GM21723 (cell line): ENCODE results near the gene ARHGEF19.

Source experiments
- ATAC-seq: cut with Tn5 transposase; IDR thresholded peaks from one replicate; pipeline ENCODE4 v1.9.1; 2021; ENCODE audit warnings: mild to moderate bottlenecking, moderate library complexity; ENCODE audit not compliant: unreplicated experiment

The ARHGEF19 gene

DNA sequence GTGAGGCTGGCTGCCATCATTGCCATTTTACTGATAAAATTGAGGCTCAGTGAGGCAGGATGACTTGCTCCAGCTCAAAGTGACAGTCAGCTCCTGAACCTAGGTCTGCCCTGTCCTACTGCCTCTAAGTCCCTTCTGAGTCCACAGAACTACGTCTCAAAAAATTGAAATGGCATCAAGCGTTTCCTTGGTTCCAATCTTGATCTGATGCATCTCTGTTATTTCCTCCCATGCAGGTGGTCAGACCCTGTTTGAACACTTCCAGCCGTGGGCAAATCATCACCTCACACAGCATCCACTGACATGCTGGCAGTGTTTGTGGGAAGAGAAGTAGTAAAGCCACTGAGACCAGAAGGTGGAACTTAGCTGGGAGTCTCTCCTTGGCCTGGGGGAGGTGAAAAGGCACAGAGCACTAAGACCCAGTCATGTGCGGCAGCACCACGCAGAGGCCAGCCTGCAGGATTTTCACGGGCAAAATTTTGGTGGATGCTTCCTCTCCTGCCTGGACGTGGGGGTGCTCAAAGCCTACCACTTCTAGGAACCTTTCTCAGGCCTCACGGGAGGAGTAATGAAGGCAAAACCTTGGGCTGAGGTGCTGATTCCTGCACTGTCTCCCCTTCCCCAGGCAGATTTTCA is 32.3 kb upstream of the ARHGEF19 start:
- no peak for ATAC-seq

- no peak for ATAC-seq
Measured at GRCh38 chr1:16243936-16244649, 31.6 kb upstream of the ARHGEF19 start.

DNA sequence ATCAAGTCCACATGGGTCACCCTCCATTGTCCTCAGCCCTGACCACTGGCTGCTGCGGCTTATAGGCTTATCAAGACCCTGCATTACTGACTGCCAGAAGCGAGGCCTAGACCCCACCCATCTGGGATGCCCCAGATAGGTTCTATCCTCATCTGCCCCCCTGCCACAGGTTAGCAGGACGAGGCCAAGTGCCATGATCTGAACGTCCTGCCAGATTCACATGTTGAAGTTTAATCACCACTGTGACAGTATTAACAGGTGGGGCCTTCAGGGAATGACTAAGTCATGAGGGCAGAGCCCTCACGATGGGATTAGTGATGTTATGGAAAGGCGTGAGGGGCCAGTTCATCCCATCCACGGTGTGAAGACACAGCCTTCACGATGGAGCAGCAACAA is 30.8 kb upstream of the ARHGEF19 start:
- ATAC-seq: no peak

DNA sequence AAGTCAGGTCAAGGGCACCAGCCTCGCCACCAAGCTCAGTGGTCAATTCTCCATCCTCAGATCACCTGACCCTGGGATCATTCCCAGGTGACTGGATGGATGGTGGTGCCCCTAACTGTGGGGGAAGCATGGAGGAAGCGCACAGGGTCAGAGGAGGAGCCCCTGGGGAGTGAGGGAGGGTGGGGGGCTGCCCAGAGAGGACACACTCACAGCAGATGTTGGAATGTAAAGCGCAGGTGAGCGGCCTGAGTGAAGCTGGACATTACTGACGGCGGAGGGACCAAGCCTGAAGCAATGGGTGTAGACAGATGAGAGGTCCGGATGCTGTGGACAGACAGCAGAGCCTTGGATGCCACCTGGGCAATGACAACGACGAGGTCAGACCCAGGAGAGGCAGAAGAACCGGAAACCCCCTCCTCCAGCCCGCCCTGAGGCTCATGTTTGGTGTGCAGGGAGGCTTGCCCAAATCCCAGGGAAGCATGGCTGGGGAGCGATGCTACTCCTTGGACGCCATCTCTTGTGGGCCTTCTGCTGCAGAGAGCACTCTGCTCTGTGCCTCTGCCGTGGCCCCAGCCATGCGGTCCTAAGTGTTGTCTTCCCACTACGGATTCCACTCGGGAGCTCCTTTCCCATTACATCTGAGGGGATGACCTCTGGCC is 30.2 kb upstream of the ARHGEF19 start:
- ATAC-seq: no peak

GRCh38 chr1:16241221-16241708 is 28.8 kb upstream of the ARHGEF19 start:
- no peak for ATAC-seq

DNA sequence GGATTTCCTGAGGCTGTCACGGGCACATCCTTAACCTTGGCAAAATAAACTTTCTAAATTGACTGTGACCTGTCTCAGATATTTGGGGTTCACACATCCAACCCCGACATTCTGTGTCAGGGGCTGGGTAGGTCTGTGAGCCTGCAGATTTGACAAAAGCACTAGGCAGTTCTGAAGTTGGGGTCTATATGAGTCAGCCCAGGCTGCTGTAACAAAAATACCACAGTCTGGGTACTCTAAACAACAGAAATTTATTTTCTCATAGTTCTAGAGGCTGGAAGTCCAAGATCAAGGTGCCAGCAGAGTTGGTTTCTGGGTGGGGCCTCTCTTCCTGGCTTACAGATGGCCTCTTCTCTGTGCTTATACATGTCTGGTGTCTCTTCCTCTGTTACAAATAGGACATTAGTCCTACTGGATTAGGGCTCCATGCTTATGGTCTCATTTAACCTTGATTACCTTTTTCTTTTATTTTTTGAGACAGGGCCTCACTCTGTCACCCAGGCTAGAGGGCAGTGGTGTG is 27.6 kb upstream of the ARHGEF19 start:
- ATAC-seq: no peak

GRCh38 chr1:16237343-16237830 is 24.9 kb upstream of the ARHGEF19 start:
- no peak for ATAC-seq

GRCh38 chr1:16236511-16237342 is 24.3 kb upstream of the ARHGEF19 start, which contains the start of gene CPLANE2:
Gene CPLANE2 (minus strand): TSS chr1:16237183. CDS start chr1:16236742, 441 bp downstream.
- ATAC-seq: peak; percentile 79

- peak; percentile 36 for ATAC-seq
Measured at GRCh38 chr1:16235944-16236510, 23.6 kb upstream of the ARHGEF19 start.

DNA sequence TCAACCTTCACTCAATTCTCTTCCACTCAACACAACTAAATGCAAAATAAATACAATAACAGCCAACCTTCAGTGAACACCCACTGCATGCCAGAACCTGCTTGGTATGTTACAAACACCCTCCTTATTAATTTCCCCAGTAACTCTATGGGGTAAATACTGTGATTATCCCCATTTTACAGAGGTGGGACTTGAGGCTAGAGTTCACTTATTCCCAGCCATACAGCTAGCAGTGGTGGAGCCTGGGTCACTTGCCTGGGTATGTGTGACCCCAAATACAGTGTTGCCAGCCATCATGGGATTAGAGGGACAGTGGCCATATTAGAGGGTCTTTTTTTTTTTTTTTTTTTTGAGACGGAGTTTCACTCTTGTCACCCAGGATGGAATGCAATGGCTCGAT is 22.9 kb upstream of the ARHGEF19 start:
- ATAC-seq: no peak

- no peak for ATAC-seq
Measured at GRCh38 chr1:16233431-16233830, 21.0 kb upstream of the ARHGEF19 start.

DNA sequence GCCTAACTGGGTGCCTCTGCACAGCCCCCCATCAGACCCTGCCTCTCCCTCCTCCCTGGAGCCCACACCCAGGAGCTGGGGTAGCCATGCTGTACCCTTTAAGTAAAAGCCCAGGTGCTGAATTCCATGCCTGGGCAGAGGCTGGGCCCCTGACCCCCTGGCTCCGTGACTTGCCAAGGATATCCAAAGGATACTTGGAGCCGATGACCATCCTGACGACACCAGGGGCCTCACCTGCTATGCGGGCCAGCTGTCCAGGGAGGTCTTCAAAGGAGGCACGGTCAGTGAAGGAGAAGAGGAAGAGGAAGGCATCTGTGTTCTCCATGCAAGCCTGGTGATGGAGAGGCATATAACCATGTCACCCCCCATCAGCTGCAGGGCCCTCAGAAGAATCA is 19.9 kb upstream of the ARHGEF19 start:
- no peak for ATAC-seq

DNA sequence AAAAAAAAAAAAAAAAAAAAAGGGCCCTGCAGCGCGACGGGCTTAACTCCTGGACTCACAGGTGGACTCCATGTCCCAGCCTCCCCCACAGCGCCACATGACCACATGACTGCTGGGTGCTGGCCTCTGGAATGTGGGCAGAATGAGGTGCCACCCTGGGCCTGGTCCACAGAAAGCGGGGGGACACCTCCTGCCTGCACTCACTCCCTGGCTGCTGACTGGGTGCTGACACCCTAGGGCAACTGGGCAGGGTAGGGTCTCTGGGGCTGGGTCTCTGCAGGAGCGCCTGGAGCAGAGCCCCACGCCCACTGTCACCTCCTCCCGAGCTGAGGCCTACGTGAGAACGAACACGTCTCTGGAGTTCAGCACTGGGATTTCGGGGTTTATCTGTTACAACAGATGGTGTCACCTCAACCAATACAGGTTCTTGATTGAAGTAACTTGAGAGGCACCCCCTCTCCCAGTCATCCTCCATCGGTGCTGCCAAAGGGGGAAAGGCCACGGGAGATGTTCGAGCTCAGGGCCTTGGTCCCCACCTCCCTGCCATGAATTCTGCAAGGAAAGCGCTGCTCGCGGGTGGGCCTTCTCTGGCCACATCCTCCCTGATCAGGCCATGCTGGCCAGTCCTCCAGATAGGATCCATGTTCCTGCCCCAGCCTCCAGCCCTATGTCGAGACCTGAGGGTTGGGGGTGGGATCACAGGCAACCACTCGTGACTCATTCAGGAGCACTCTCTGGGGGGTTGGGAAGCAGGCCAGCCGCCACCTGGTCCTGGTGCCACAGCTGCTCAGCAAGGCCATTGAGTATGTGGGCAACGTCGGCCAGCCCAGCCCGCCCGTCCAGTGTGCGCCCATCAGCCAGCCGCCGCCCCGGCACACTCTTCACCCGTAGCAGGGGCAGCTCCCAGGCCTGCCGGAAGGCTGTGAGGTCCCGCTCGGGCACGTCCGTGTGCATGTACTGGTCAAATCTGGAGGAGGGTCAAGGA is 19.2 kb upstream of the ARHGEF19 start:
- ATAC-seq: no peak

- no peak for ATAC-seq
Measured at GRCh38 chr1:16230744-16231143, 18.3 kb upstream of the ARHGEF19 start.

DNA sequence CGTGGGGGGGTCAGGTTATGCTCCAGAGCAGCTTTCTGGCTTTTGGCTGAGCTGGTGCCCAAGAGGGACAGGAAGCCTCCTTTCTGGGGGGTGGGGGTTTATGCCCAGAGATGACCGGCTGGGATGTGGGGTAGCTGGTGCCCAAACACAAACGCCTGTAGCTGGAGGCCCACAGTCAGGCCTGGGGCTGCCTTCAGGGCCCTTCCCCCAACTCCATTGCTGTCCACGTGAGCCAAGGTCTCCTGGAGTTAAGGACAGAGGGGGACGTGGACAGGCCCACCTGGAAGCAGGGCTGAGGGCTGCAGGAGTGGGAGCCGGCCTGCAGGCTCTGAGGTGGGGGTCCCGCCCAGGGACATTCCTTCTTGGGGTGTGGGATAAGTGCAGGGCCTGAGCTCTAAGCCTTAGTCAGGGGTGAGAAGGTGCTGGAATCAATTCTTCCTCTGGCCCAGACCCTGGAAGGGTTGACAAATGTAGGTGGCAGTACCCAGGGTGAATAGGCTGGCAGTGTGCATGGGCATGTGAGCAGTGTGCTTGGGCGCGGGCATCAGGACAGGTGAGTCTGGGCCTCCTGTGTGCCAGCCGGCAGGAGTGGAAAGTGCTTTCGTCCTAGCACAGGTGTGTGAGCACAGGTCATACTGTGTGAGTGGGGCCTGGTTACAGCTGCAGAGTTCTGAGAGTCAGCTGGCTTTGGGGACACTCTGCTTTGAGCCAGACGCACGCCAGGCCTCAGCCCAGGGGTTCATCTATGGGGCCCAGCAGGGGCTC is 17.7 kb upstream of the ARHGEF19 start:
- ATAC-seq: no peak

DNA sequence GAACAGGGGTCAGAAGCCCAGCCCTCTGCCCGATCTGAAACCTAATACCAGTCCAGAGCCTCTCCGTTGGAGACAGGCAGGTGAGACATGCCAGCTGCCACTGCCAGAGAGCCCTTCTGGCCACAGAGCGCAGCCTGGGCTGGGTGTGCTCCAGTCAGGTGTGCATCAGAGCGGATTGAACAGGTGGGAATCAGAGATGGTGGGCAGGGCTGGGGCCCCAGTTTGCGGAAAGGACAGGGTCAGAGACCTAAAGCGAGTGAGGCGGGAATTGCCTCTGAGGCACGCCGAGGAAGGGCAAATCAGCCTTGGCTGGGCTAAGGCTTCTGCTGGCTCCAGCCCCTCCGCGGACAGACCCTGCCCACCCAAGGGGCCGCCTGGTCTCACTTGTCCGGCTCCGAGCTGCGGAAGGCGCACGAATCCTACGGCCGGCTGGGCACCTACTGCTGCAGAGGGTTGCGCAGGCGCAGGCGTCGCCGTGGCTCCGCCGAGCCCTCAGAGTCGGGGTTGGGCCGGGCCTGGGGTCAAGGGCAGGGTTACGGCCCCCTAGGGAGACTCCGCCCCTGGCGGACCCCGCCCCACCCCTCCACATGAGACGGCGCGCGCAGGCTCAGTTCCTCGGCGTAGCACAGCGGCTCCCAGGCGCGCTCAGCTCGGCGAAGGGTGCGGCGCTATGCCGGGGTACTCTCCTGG is 14.2 kb upstream of the ARHGEF19 start:
- no peak for ATAC-seq

DNA sequence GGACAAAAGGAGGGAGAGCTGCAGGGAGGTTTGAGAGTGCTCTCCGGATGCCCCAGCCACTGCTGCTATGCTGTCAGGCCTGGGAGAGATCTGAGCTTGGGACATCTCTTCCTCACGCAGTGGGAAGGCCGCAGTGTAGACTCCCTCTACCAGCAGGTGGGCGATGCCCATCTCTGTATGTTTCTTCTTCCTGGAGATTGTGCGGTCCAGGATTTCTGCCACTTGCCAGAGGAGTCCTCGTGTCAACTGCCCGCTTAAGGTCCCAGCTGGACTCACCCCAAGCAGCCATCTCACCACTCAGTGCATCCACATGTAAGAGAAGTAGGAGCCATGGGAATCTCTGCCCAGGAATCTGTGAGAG is 13.7 kb upstream of the ARHGEF19 start:
- no peak for ATAC-seq

- ATAC-seq: no peak
Measured at GRCh38 chr1:16224472-16224871, 12.0 kb upstream of the ARHGEF19 start.
